ENCODE data around the gene TUBGCP6.

- TF ChIP-seq, protein P1, sequence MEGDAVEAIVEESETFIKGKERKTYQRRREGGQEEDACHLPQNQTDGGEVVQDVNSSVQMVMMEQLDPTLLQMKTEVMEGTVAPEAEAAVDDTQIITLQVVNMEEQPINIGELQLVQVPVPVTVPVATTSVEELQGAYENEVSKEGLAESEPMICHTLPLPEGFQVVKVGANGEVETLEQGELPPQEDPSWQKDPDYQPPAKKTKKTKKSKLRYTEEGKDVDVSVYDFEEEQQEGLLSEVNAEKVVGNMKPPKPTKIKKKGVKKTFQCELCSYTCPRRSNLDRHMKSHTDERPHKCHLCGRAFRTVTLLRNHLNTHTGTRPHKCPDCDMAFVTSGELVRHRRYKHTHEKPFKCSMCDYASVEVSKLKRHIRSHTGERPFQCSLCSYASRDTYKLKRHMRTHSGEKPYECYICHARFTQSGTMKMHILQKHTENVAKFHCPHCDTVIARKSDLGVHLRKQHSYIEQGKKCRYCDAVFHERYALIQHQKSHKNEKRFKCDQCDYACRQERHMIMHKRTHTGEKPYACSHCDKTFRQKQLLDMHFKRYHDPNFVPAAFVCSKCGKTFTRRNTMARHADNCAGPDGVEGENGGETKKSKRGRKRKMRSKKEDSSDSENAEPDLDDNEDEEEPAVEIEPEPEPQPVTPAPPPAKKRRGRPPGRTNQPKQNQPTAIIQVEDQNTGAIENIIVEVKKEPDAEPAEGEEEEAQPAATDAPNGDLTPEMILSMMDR (IDR thresholded peaks at IDR 0.05): no peak
- TF ChIP-seq POLR2A (IDR thresholded peaks at IDR 0.05): no peak
These were observed 48.0 kb upstream of the TUBGCP6 start for GRCh38 chr22:50292643-50293440.
